Measurements from ENCODE around the gene INCA1.

INCA1 gene

DNA sequence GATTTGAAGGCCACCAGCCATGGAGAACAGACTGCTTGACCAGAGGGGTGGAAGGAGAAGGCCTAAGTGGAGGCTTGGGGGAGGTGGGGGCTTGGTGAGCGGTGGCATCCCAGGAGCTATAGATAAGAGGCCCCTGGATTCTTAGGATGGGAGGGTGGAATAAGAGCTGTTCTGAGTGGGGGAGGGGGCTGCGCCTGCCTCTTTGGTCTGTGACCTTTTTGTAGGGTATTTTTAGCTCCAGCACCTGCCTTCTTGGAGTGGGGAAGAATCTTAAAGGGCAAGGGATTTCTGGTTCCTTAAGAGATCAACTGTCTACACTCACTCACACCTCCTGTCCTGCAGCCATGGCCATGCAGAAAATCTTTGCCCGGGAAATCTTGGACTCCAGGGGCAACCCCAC lies 45.8 kb downstream of the INCA1 start:
- peak overlapping the region; percentile 100; the same call in 1 of the 2 replicates for H3K27ac ChIP-seq
- TF ChIP-seq ZFX (IDR thresholded peaks at IDR 0.05; ENCODE audit: borderline replicate concordance) = no peak
- TF ChIP-seq, protein P1, sequence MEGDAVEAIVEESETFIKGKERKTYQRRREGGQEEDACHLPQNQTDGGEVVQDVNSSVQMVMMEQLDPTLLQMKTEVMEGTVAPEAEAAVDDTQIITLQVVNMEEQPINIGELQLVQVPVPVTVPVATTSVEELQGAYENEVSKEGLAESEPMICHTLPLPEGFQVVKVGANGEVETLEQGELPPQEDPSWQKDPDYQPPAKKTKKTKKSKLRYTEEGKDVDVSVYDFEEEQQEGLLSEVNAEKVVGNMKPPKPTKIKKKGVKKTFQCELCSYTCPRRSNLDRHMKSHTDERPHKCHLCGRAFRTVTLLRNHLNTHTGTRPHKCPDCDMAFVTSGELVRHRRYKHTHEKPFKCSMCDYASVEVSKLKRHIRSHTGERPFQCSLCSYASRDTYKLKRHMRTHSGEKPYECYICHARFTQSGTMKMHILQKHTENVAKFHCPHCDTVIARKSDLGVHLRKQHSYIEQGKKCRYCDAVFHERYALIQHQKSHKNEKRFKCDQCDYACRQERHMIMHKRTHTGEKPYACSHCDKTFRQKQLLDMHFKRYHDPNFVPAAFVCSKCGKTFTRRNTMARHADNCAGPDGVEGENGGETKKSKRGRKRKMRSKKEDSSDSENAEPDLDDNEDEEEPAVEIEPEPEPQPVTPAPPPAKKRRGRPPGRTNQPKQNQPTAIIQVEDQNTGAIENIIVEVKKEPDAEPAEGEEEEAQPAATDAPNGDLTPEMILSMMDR (IDR thresholded peaks at IDR 0.05) = no peak

DNA sequence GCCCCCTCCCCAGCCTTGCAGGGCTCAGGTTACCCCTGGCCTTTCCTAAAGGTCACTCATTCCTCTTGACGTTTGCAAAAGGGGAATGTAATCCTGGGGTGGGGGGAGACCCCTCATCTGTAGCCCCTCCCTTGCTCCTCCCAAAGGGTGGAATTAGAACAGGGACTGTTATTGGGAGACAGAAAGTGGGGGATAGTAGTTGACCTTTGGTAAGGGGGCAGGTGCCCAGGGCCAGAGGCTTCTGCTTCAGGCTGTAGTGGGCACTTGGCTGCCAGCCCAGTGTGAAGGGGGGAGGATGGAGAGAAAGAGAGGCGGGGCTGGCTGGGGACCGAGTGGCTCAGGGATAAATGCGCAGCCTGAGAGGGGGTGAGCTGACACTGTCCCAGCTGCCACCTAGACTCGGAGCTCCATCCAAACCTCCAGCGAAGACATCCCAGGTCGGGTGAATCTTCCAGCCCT lies 46.5 kb downstream of the INCA1 start, which contains the start of gene ENO3:
TSS of gene ENO3 (plus strand) at position 374 of the 459 bp plus-strand sequence. CDS start 711 bp downstream, outside the sequence.
- TF ChIP-seq, protein P1 (IDR thresholded peaks at IDR 0.05) = no peak
- TF ChIP-seq ZFX (IDR thresholded peaks at IDR 0.05; ENCODE audit: borderline replicate concordance) = no peak
- H3K27ac ChIP-seq = peak within 1 kb of the TSS; percentile 100

DNA sequence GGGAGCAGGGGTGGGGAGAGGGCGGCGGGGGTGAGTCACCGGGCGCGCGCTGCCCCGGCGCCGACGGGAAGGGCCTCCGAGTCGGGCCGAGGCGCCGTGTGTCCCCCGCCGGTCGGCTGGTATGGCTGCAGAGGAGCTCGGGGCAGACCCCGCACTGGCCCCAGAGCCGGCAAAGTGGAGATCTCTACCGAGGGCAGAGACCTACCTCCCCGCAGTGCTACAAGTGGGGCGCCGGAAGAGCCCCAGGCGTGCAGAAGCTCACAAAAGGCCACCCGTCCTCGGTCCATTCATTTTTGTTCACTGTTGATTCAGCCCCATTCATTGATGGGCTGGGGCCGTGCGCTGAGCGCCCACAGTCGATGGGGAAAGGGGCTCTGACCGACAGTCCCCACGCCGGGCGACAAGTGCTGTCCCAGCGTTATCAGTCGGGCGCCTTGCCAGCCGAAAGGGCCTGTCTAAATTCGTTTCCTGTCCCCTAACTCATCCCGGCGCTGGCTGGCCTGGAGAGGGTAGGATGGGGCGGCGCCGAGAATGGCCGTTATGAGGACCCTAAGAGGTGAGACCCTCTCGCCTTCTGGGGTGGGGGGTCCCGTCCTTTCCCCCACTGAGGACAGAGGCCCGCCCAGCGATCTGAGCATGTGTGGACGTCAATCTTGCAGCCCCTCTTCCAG lies 47.1 kb downstream of the INCA1 start:
- H3K27ac ChIP-seq = peak overlapping the region; percentile 100
- TF ChIP-seq ZFX (IDR thresholded peaks at IDR 0.05; ENCODE audit: borderline replicate concordance) = no peak
- TF ChIP-seq, protein P1 (IDR thresholded peaks at IDR 0.05) = no peak

DNA sequence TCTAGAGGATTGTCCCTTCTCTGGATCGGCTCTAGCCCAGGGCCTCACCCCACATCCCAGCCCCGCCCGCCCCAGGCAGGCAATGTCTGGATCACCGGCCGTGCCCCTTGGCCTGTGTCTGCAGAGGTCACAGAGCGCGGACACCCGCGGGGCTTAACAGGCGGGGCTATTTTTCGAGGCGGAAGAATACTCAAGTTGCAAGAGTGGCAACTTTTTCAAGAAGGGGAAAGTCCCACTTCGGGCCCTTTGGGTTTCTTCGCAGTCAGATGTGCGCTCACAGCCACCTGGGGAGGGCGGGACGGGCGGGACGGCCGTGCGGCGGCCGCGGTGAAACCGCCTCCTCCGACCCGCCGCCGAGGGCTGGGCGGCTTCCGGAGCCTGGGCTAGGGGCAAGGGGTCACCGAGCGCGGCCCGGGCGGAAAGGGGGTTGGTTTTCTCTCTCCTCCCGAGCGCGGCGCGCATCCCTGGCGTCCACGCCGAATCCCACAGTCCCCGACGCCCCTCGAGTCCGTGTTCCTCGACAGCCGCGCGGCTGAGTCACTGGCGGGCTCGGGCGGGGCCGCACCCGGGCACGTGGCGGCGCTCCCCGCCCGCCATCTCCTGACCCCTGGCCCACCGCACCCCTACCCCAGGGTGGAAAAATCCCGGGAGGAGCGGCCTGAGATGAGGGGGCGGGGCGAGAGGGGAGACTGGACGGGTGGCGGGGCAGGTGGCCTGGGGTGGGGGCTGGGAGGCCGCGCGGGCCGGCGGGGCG lies 47.8 kb downstream of the INCA1 start:
- TF ChIP-seq, protein P1 (IDR thresholded peaks at IDR 0.05) = no peak
- no peak for TF ChIP-seq ZFX (IDR thresholded peaks at IDR 0.05; ENCODE audit: borderline replicate concordance)
- H3K27ac ChIP-seq = peak overlapping the region; percentile 100

DNA sequence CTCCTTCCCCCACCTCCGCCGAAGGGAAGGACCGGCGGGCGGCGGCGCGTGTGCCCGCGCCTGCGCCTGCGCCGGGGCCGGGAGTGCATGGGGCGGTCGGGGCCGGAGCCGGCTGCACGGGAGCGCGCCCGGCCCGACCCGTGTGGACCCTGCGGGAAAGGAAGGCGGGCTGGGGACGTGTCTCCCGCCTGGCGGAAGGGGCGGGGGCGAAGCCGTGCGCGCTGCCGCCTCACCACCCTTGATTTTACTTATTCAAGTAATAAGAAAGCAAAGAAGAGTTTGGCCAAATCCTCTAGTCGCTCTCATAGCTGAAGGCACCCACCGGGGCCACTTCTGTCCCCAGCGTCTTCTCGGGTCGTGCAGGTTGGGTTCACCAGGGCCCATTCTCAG lies 48.4 kb downstream of the INCA1 start:
- TF ChIP-seq ZFX (IDR thresholded peaks at IDR 0.05; ENCODE audit: borderline replicate concordance) = no peak
- TF ChIP-seq, protein P1 (IDR thresholded peaks at IDR 0.05) = no peak
- peak overlapping the region; percentile 100 for H3K27ac ChIP-seq

DNA sequence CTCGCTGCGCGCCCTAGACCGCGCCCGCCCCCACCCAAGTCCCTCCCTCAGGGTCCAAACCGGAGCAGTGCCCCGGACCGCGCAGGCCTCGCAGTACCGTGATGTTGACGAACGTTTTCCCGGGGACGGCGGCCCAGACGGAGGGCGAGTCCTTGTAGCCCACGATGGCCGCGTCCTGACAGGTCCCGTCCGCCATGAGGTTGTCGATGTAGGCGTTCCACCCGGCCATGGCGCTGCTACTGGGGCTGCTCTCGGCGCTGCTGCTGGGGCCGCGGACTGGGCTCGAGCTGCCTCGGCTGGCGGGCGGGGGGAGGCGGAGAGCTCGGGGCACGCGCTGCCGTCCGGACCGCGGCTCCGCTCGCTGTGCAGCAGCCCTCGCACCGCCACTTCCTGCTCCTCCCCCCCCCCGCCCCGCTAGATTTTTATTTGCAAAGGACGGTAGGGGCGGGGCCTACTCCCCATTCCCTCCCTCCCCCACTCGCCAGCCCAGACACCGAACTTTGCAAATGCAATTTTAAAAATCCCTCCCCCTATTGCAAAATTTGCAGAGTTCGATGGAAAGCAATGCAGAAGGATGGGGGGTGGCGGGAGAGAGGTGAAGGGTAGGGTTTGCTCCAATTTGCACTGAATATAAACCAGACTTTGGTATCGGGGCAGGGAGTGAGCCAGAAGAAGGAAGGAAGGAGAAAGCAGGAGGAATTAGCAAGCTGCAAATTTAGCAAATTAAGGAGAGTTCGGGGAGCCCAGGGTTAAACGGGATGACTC lies 49.0 kb downstream of the INCA1 start, which contains the start of gene PFN1:
TSS of gene PFN1 (minus strand) at position 365 of the 765 bp plus-strand sequence. CDS start at position 229, 136 bp downstream.
- no peak for TF ChIP-seq ZFX (IDR thresholded peaks at IDR 0.05; ENCODE audit: borderline replicate concordance)
- TF ChIP-seq, protein P1 (IDR thresholded peaks at IDR 0.05) = no peak

More for the DNA sequence above, 49.0 kb downstream of the INCA1 start, which contains the start of gene PFN1:
- peak within 1 kb of the TSS; percentile 100 for H3K27ac ChIP-seq

Measured in 22Rv1 (cell line).